Smooth muscle cell (in vitro differentiated cells): ENCODE measurements around the gene ODAD2. TPM values are rescaled to one million over a fixed set of nuclear protein-coding genes. Genes with fewer than 3 reads are reported as not detected.
"Not testable (repeated sequence)": the region's sequence is repeated elsewhere in the genome, so short reads cannot be mapped to it uniquely, and the experiment has no call there.

Experiments
- DNase-seq: peaks from one replicate; lab custom pipeline; 2025; ENCODE audit not compliant: unreplicated experiment; lab: John Stamatoyannopoulos, UW
- H2AFZ ChIP-seq: fragments of 200-600 bp; sonication (generic); 2 replicates; pipeline ENCODE4 v1.6.0; 2016; ENCODE audit warnings: antibody characterized with exemption, low read depth, mild to moderate bottlenecking
- H3F3A ChIP-seq: fragments of 200-600 bp; sonication (generic); 2 replicates; pipeline ENCODE4 v1.6.0; 2017; ENCODE audit warnings: antibody characterized with exemption, low read depth
- H3K27ac ChIP-seq: fragments of 200-600 bp; sonication (generic); 2 replicates; pipeline ENCODE4 v1.5.1; 2016; ENCODE audit warnings: low read depth, mild to moderate bottlenecking
- H3K27me3 ChIP-seq: fragments of 200-600 bp; sonication (generic); 2 replicates; pipeline ENCODE4 v1.6.1; 2016; ENCODE audit warnings: low read depth, mild to moderate bottlenecking
- H3K36me3 ChIP-seq: fragments of 200-600 bp; sonication (generic); 2 replicates; pipeline ENCODE4 v1.5.1; 2016; ENCODE audit warnings: low read depth
- H3K4me1 ChIP-seq: fragments of 200-600 bp; sonication (generic); 2 replicates; pipeline ENCODE4 v1.5.1; 2016; ENCODE audit warnings: low read depth
- H3K4me2 ChIP-seq: fragments of 200-600 bp; sonication (generic); 2 replicates; pipeline ENCODE4 v1.6.0; 2016; ENCODE audit warnings: mild to moderate bottlenecking
- H3K4me3 ChIP-seq: fragments of 200-600 bp; sonication (generic); 2 replicates; pipeline ENCODE4 v1.5.1; 2016; ENCODE audit warnings: mild to moderate bottlenecking
- H3K79me2 ChIP-seq: fragments of 200-600 bp; sonication (generic); 2 replicates; pipeline ENCODE4 v1.6.0; 2016; ENCODE audit warnings: low read depth, mild to moderate bottlenecking
- H3K9ac ChIP-seq: fragments of 200-600 bp; sonication (generic); 2 replicates; pipeline ENCODE4 v1.6.0; 2016; ENCODE audit warnings: low read depth
- H3K9me3 ChIP-seq: fragments of 200-600 bp; sonication (generic); replicated peaks from 2 replicates; pipeline ENCODE4 v1.5.1; 2016; ENCODE audit warnings: low read depth
- H4K20me1 ChIP-seq: fragments of 200-600 bp; sonication (generic); 2 replicates; pipeline ENCODE4 v1.6.0; 2016; ENCODE audit warnings: low read depth
- CTCF ChIP-seq: fragments of 200-600 bp; sonication (generic); IDR thresholded peaks from 2 replicates; pipeline ENCODE4 v1.5.1; 2017; ENCODE audit warnings: borderline replicate concordance, mild to moderate bottlenecking, antibody characterized with exemption; ENCODE audit not compliant: insufficient read depth, poor library complexity, severe bottlenecking
- WGBS: methylation state at CpG from one replicate; pipeline ENCODE4 v1.1.7; 2016; ENCODE audit warnings: low lambda C conversion rate; 5-methylcytosine and 5-hydroxymethylcytosine counted together
- polyA plus RNA-seq: library from polyadenylated mRNA; unstranded; fragments of >200 nt; fragmentation: Nextera tagmentation; extraction: Ambion mirVana; gene quantifications from 2 replicates; pipeline ENCODE4 v1.2.1, GENCODE V29; 2016
- total RNA-seq: library from RNA; depleted of rRNA; stranded (reverse); fragments of >200 nt; gene quantifications from 2 replicates; pipeline ENCODE4 v1.2.3, GENCODE V29; 2014

The ODAD2 gene
- total and polyA plus RNA-seq, 2 experiments from 2014 or later: 0.45 TPM; not detected in 1

DNA sequence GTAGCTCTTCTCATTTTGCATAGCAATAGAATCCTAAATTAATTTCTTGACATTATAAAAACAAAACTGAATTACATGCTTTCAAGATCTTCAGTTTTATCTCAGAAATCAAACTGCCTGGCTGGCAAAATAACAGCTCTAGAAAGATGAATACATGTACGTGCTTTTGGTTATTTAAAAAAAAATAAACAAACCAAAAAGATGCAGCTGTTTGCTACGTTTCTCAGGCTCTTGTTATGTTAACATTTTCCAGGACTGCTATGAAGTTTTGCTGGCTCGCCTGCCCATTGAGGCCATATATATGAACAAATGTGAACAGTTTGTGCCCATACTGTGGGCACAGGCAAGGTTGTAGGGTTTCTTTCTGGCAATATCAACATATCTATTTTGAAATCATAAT is 86.6 kb downstream of the ODAD2 start:
- H2AFZ ChIP-seq: peak overlapping the region; percentile 28
- no peak for DNase-seq
- no peak overlapping the region for H3K4me2 ChIP-seq

DNA sequence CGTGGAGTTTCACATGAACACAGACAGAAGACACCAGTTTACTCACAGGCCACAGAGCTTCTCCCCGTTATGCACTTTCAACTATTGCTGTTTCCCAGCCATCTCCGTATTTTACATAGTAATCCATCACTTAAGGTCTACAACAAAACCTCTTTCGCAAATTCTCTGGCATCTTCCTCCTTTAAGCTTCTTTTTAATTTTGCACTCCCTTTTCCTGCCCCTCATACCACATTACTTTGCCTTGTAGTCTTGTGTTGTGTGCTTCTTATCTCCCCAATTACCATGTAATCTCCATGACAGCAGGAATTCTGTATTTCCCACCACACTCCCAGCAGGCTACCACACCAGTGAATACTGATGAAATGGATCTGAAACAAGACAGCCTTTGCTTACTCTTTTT is 87.3 kb downstream of the ODAD2 start:
- Histone ChIP-seq H3K4me3 (no peak overlapping the region), H3K4me1 (peaks cover 8% of the 10 kb centered on the region), H3K79me2 (no peaks in the 10 kb centered on the region), H3K4me2 (no peak overlapping the region), H3K9ac (no peak overlapping the region), H3K9me3 (no peaks in the 10 kb centered on the region), H3K36me3 (no peaks in the 10 kb centered on the region), H3F3A (no peaks in the 10 kb centered on the region), H3K27ac (no peak overlapping the region), H3K27me3 (no peaks in the 10 kb centered on the region), H4K20me1 (no peaks in the 10 kb centered on the region), H2AFZ (peak overlapping the region; percentile 28)
- 22% methylated on average over 4 of the region's 4 CpGs for WGBS
- DNase-seq: no peak
- no peak for TF ChIP-seq CTCF

More for the DNA sequence above, 86.6 kb downstream of the ODAD2 start:
- Histone ChIP-seq H3K27me3 (no peaks in the 10 kb centered on the region), H3K9me3 (no peaks in the 10 kb centered on the region), H3K79me2 (no peaks in the 10 kb centered on the region), H3F3A (no peaks in the 10 kb centered on the region), H3K27ac (no peak overlapping the region), H3K4me1 (peaks cover 8% of the 10 kb centered on the region), H4K20me1 (no peaks in the 10 kb centered on the region), H3K36me3 (no peaks in the 10 kb centered on the region), H3K9ac (no peak overlapping the region), H3K4me3 (no peak overlapping the region)
- WGBS: 39% methylated on average over 3 of the region's 3 CpGs
- no peak for TF ChIP-seq CTCF

- no peak overlapping the region for H3K4me3 ChIP-seq
- no peak overlapping the region for H2AFZ ChIP-seq
- no peaks in the 10 kb centered on the region for H3K9me3 ChIP-seq
- no peaks in the 10 kb centered on the region for H3F3A ChIP-seq
- no peak overlapping the region for H3K4me2 ChIP-seq
- H3K27me3 ChIP-seq: no peaks in the 10 kb centered on the region
- TF ChIP-seq CTCF: no peak
- WGBS: 81% methylated on average over 9 of the region's 9 CpGs
- peaks cover 8% of the 10 kb centered on the region for H3K4me1 ChIP-seq
- H3K9ac ChIP-seq: no peak overlapping the region
- H4K20me1 ChIP-seq: no peaks in the 10 kb centered on the region
- no peak overlapping the region for H3K27ac ChIP-seq
- DNase-seq: no peak
- no peaks in the 10 kb centered on the region for H3K79me2 ChIP-seq
- no peaks in the 10 kb centered on the region for H3K36me3 ChIP-seq
These were observed 87.9 kb downstream of the ODAD2 start for GRCh38 chr10:27911011-27911410.

DNA sequence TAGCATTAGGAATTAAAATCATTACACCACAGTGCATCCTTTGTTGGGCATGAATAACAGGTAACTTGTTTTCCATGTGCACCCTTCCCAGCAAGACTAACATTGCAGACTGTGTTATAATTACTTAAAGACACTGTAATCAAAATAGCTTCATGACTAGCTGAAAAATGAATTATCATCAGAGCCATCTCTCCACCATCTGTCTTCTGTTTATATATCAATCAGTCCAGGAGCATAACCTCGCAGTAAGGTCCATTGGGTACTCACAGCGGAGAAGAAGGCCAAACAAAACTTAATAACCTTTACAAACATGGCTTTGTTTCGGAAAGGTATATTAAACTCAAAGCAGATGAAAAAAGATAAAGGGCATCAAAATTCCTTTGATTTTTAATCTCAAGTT is 90.6 kb downstream of the ODAD2 start:
- no peaks in the 10 kb centered on the region for H3K36me3 ChIP-seq
- no peaks in the 10 kb centered on the region for H3K79me2 ChIP-seq
- H3K27ac ChIP-seq: no peak overlapping the region
- H3K4me3 ChIP-seq: no peak overlapping the region
- no peaks in the 10 kb centered on the region for H3K27me3 ChIP-seq
- WGBS: 91% methylated on average over 3 of the region's 3 CpGs
- H3K4me2 ChIP-seq: no peak overlapping the region
- DNase-seq: no peak
- H3F3A ChIP-seq: no peaks in the 10 kb centered on the region
- no peaks in the 10 kb centered on the region for H4K20me1 ChIP-seq
- no peak overlapping the region for H2AFZ ChIP-seq
- H3K9me3 ChIP-seq: no peaks in the 10 kb centered on the region
- no peak for TF ChIP-seq CTCF
- H3K9ac ChIP-seq: no peak overlapping the region
- H3K4me1 ChIP-seq: peaks cover 8% of the 10 kb centered on the region

DNA sequence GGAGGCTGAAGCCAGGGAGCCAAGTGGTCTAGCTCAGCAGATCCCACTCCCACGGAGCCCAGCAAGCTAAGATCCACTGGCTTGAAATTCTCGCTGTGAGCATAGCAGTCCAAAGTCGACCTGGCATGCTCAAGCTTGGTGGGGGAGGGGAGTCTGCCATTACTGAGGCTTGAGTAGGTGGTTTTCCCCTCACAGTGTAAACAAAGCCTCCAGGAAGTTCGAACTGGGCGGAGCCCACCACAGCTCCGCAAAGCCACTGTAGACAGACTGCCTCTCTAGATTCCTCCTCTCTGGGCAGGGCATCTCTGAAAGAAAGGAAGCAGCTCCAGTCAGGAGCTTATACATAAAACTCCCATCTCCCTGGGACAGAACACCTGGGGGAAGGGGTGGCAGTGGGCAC is 99.4 kb downstream of the ODAD2 start:
- H3K9ac ChIP-seq, H3K27me3 ChIP-seq, H3K9me3 ChIP-seq, H2AFZ ChIP-seq, H3K4me2 ChIP-seq, H3K79me2 ChIP-seq, H3K4me3 ChIP-seq, H3K27ac ChIP-seq, H4K20me1 ChIP-seq, H3F3A ChIP-seq, H3K36me3 ChIP-seq, DNase-seq, H3K4me1 ChIP-seq: not testable (repeated sequence)
- WGBS: 46% methylated on average over 6 of the region's 6 CpGs
